Calu3 (cell line): ENCODE measurements around the gene CHKB. TPM values are rescaled to one million over a fixed set of nuclear protein-coding genes. Genes with fewer than 3 reads are reported as not detected.

Experiments
- BruUV-seq: library from RNA; stranded (reverse); fragments of 400-500 nt; replicated peaks from 2 replicates; lab custom pipeline; 2021; lab: Mats Ljungman, UMichigan
- CTCF ChIA-PET: fragments of 300-600 bp; sonication (Branson Sonifier 250); formaldehyde crosslinking; loops from one replicate; lab custom pipeline; 2022; ENCODE audit warnings: antibody characterized with exemption; lab: Charles Lee
- DNase-seq: peaks from one replicate; pipeline ENCODE4 v3.0.0; 2022
- H3K27ac Mint-ChIP-seq: one replicate; pipeline ENCODE4 v1.8.0; 2022; ENCODE audit warnings: mixed read lengths; ENCODE audit not compliant: unreplicated experiment
- H3K27me3 Mint-ChIP-seq: one replicate; pipeline ENCODE4 v1.8.0; 2022; ENCODE audit warnings: mixed read lengths; ENCODE audit not compliant: unreplicated experiment
- H3K36me3 Mint-ChIP-seq: one replicate; pipeline ENCODE4 v1.8.0; 2022; ENCODE audit warnings: mild to moderate bottlenecking, moderate library complexity, mixed read lengths; ENCODE audit not compliant: insufficient read depth, unreplicated experiment
- H3K4me1 Mint-ChIP-seq: one replicate; pipeline ENCODE4 v1.8.0; 2022; ENCODE audit warnings: mild to moderate bottlenecking, low read depth, mixed read lengths; ENCODE audit not compliant: unreplicated experiment
- H3K4me3 Mint-ChIP-seq: one replicate; pipeline ENCODE4 v1.8.0; 2022; ENCODE audit warnings: mild to moderate bottlenecking, low read depth, moderate library complexity, mixed read lengths; ENCODE audit not compliant: unreplicated experiment
- H3K9me3 Mint-ChIP-seq: one replicate; pipeline ENCODE4 v1.8.0; 2022; ENCODE audit warnings: low read depth, mixed read lengths; ENCODE audit not compliant: unreplicated experiment
- CTCF ChIP-seq: fragments of 200-600 bp; IDR thresholded peaks from one replicate; pipeline ENCODE4 v1.8.0; 2022; ENCODE audit warnings: antibody characterized with exemption; ENCODE audit not compliant: unreplicated experiment
- intact Hi-C: fragments of 100-400 bp; cut with micrococcal nuclease; formaldehyde crosslinking; loops from one replicate; pipeline ENCODE4 v1.10.0; 2022; ENCODE audit not compliant: unreplicated experiment
- total RNA-seq: library from RNA; stranded (reverse); gene quantifications from 2 replicates; pipeline ENCODE4 v1.2.3, GENCODE V29; 2022

The CHKB gene
- total RNA-seq, 1 experiment from 2014 or later, result 80.9 TPM

- Mint-ChIP-seq H3K4me1 (peaks cover 50% of the 10 kb centered on the region), H3K27ac (no peak overlapping the region), H3K9me3 (no peaks in the 10 kb centered on the region), H3K36me3 (peaks cover 37% of the 10 kb centered on the region), H3K4me3 (no peak overlapping the region), H3K27me3 (no peaks in the 10 kb centered on the region)
- CTCF ChIA-PET, result no interaction called here
- TF ChIP-seq CTCF, result no peak
- DNase-seq, result no peak
- intact Hi-C loops, result no loop called here
- no TSS peak for BruUV-seq
Observed at GRCh38 chr22:50625568-50626313, 43.1 kb upstream of the CHKB start.

- no peaks in the 10 kb centered on the region for H3K9me3 Mint-ChIP-seq
- peaks cover 37% of the 10 kb centered on the region for H3K36me3 Mint-ChIP-seq
- intact Hi-C loops, result no loop called here
- H3K4me3 Mint-ChIP-seq, result no peak overlapping the region
- CTCF ChIA-PET, result no interaction called here
- H3K27me3 Mint-ChIP-seq, result no peaks in the 10 kb centered on the region
- H3K4me1 Mint-ChIP-seq, result peaks cover 53% of the 10 kb centered on the region
- no TSS peak for BruUV-seq
- no peak for DNase-seq
- no peak overlapping the region for H3K27ac Mint-ChIP-seq
- TF ChIP-seq CTCF, result no peak
Observed at GRCh38 chr22:50625131-50625567, 42.5 kb upstream of the CHKB start.

GRCh38 chr22:50624347-50625130 lies 41.9 kb upstream of the CHKB start:
- Mint-ChIP-seq H3K4me1 (peaks cover 54% of the 10 kb centered on the region), H3K27me3 (peaks cover 4% of the 10 kb centered on the region), H3K36me3 (peaks cover 40% of the 10 kb centered on the region), H3K9me3 (no peaks in the 10 kb centered on the region), H3K4me3 (no peak overlapping the region), H3K27ac (no peak overlapping the region)
- intact Hi-C loops, result loop anchor here (5.0 kb wide), 2 partner anchors 42 to 68 kb away; partner anchors contain the start of gene CHKB
- BruUV-seq, result no TSS peak
- TF ChIP-seq CTCF, result no peak
- no peak for DNase-seq
- CTCF ChIA-PET, result no interaction called here

- Mint-ChIP-seq H3K4me1 (peaks cover 41% of the 10 kb centered on the region), H3K27ac (peak overlapping the region; percentile 87), H3K9me3 (no peaks in the 10 kb centered on the region), H3K4me3 (peak overlapping the region; percentile 59), H3K27me3 (peaks cover 9% of the 10 kb centered on the region), H3K36me3 (peaks cover 31% of the 10 kb centered on the region)
- no TSS peak for BruUV-seq
- CTCF ChIA-PET, result interaction anchor here (2.6 to 2.9 kb wide), 2 partner anchors 60 to 97 kb away, joined by 12 to 30 read pairs; partner anchors contain the start of genes SCO2 and SYCE3
- DNase-seq, result peak; percentile 83
- no peak for TF ChIP-seq CTCF
- intact Hi-C loops, result loop anchor here (5.0 kb wide), 2 partner anchors 41 to 69 kb away; partner anchors contain the start of gene CHKB
Observed at GRCh38 chr22:50622723-50623327, 40.2 kb upstream of the CHKB start.
